ENCODE results near the gene DPAGT1. TPM values are rescaled to one million over a fixed set of nuclear protein-coding genes. Genes with fewer than 3 reads are reported as not detected.
A peak's percentile ranks its signal among the peaks of the same experiment; 100 is the strongest.

DPAGT1 gene
- polyA plus RNA-seq, 3 donors: 37.0 to 54.2 (median 39.7) TPM

- TF ChIP-seq, protein P1, sequence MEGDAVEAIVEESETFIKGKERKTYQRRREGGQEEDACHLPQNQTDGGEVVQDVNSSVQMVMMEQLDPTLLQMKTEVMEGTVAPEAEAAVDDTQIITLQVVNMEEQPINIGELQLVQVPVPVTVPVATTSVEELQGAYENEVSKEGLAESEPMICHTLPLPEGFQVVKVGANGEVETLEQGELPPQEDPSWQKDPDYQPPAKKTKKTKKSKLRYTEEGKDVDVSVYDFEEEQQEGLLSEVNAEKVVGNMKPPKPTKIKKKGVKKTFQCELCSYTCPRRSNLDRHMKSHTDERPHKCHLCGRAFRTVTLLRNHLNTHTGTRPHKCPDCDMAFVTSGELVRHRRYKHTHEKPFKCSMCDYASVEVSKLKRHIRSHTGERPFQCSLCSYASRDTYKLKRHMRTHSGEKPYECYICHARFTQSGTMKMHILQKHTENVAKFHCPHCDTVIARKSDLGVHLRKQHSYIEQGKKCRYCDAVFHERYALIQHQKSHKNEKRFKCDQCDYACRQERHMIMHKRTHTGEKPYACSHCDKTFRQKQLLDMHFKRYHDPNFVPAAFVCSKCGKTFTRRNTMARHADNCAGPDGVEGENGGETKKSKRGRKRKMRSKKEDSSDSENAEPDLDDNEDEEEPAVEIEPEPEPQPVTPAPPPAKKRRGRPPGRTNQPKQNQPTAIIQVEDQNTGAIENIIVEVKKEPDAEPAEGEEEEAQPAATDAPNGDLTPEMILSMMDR (IDR thresholded peaks at IDR 0.05): no peak
- peak overlapping the region; percentile 59 to 92 (median 72) for H3K4me3 ChIP-seq (replicated peaks in 1 of 3; ENCODE audit: low read depth in 2 of 3, low read length in 3 of 3)
- under 1% methylated on average over 74 of the region's 81 CpGs for WGBS (ENCODE audit: insufficient coverage)
- peak; percentile 19 to 57 (median 21) for DNase-seq
- Mint-ChIP-seq H3K4me3 (peak overlapping the region; percentile 87 to 91), H3K27ac (peak overlapping the region; percentile 84 to 92 (median 91)), H3K9me3 (no peaks in the 10 kb centered on the region), H3K36me3 (peaks cover 32 to 39% of the 10 kb centered on the region in 2 donors), H3K27me3 (ENCODE audit: low read depth in 3 of 3) (peaks cover 0 to 1% (median 0%) of the 10 kb centered on the region in 3 donors), H3K4me1 (peaks cover 45% of the 10 kb centered on the region)
- H3K36me3 ChIP-seq (replicated peaks in 1 of 2; ENCODE audit: control insufficient read depth in 1 of 2, insufficient read depth in 2 of 2, low read length in 2 of 2): peaks cover 18 to 34% of the 10 kb centered on the region in 2 donors
- no peaks in the 10 kb centered on the region for H3K9me3 ChIP-seq (replicated peaks in 1 of 2; ENCODE audit: control insufficient read depth in 1 of 2, insufficient read depth in 1 of 2, low read length in 2 of 2)
- peaks cover 9% of the 10 kb centered on the region for H4K20me1 ChIP-seq (ENCODE audit: insufficient read depth, low read length)
- peak overlapping the region; percentile 81 for H3K9ac ChIP-seq (ENCODE audit: insufficient read depth, low read length, poor library complexity, severe bottlenecking)
- peak overlapping the region; percentile 82 for H2AFZ ChIP-seq (ENCODE audit: insufficient read depth, low read depth, low read length, poor library complexity, severe bottlenecking)
- peaks cover 59% of the 10 kb centered on the region for H3K79me2 ChIP-seq (ENCODE audit: insufficient read depth, low read length)
- H3K27ac ChIP-seq (ENCODE audit: low read depth in 1 of 2, low read length in 2 of 2): peak overlapping the region; percentile 60 to 81
- peaks cover 37 to 45% of the 10 kb centered on the region in 2 donors for H3K4me1 ChIP-seq (ENCODE audit: control insufficient read depth in 1 of 2, insufficient read depth in 2 of 2, low read length in 2 of 2)
- peak overlapping the region; percentile 96 for H3K4me2 ChIP-seq (replicated peaks; ENCODE audit: extremely low read depth, low read length, poor library complexity, severe bottlenecking)
- H3K27me3 ChIP-seq (ENCODE audit: control insufficient read depth in 2 of 2, insufficient read depth in 2 of 2, low read length in 2 of 2): no peaks in the 10 kb centered on the region
- intact Hi-C loops (cut with micrococcal nuclease): loop anchor here (2.0 to 10.0 kb wide), 2 partner anchors 37 to 101 kb away; partner anchors contain the start of gene HYOU1 (in 1 of the 2)
Observed at GRCh38 chr11:119093942-119094815, 7.5 kb downstream of the DPAGT1 start.

Measured in CD14-positive monocyte (primary cell).